H9 (cell line): ENCODE measurements around the gene SH3BP5L. TPM values are rescaled to one million over a fixed set of nuclear protein-coding genes. Genes with fewer than 3 reads are reported as not detected.

Source experiments
- DNase-seq: peaks from one replicate; pipeline ENCODE4 v3.0.0-alpha.2; 2017
- H2AFZ ChIP-seq: one replicate; pipeline ENCODE4 v1.6.1; 2013; ENCODE audit warnings: mild to moderate bottlenecking, low read length, control low read depth, moderate library complexity
- H2AK5ac ChIP-seq: 2 replicates; pipeline ENCODE4 v1.6.1; 2013; ENCODE audit warnings: low read length, control low read depth, mixed read lengths; ENCODE audit not compliant: insufficient read length
- H2BK120ac ChIP-seq: one replicate; pipeline ENCODE4 v1.6.1; 2013; ENCODE audit warnings: low read depth, mild to moderate bottlenecking, low read length, control low read depth, inconsistent platforms; ENCODE audit not compliant: poor library complexity, severe bottlenecking
- H2BK12ac ChIP-seq: 2 replicates; pipeline ENCODE4 v1.6.1; 2013; ENCODE audit warnings: low read length, control low read depth, mixed read lengths, low read depth; ENCODE audit not compliant: insufficient read length
- H2BK15ac ChIP-seq: 2 replicates; pipeline ENCODE4 v1.6.1; 2013; ENCODE audit warnings: low read depth, low read length, control low read depth
- H2BK20ac ChIP-seq: one replicate; pipeline ENCODE4 v1.6.1; 2013; ENCODE audit warnings: low read depth, mild to moderate bottlenecking, low read length, control low read depth, inconsistent platforms; ENCODE audit not compliant: poor library complexity, severe bottlenecking
- H2BK5ac ChIP-seq: 2 replicates; pipeline ENCODE4 v1.6.1; 2013; ENCODE audit warnings: low read length, control low read depth, mixed read lengths; ENCODE audit not compliant: insufficient read length
- H3K14ac ChIP-seq: 2 replicates; pipeline ENCODE4 v1.6.1; 2013; ENCODE audit warnings: low read length, control low read depth; ENCODE audit not compliant: insufficient read depth
- H3K18ac ChIP-seq: 2 replicates; pipeline ENCODE4 v1.6.1; 2013; ENCODE audit warnings: low read depth, mild to moderate bottlenecking, mixed read lengths, low read length, control low read depth; ENCODE audit not compliant: insufficient read length
- H3K23ac ChIP-seq: 2 replicates; pipeline ENCODE4 v1.6.1; 2013; ENCODE audit warnings: low read length, control low read depth, mixed read lengths, low read depth; ENCODE audit not compliant: insufficient read length
- H3K23me2 ChIP-seq: 2 replicates; pipeline ENCODE4 v1.6.1; 2013; ENCODE audit warnings: low read depth, mild to moderate bottlenecking, mixed read lengths, low read length, control low read depth; ENCODE audit not compliant: insufficient read length, poor library complexity, severe bottlenecking
- H3K27ac ChIP-seq: 2 replicates; pipeline ENCODE4 v1.5.1; 2013; ENCODE audit warnings: low read length, control low read depth, mixed read lengths, low read depth; ENCODE audit not compliant: insufficient read length
- H3K27me3 ChIP-seq: 2 replicates; pipeline ENCODE4 v1.6.1; 2013; ENCODE audit warnings: low read length, control low read depth, inconsistent platforms; ENCODE audit not compliant: insufficient read depth
- H3K4ac ChIP-seq: 2 replicates; pipeline ENCODE4 v1.6.1; 2013; ENCODE audit warnings: low read depth, mild to moderate bottlenecking, control low read depth, inconsistent platforms, low read length, moderate library complexity
- H3K4me1 ChIP-seq: 2 replicates; pipeline ENCODE4 v1.6.1; 2013; ENCODE audit warnings: low read length, control low read depth, inconsistent platforms; ENCODE audit not compliant: insufficient read depth
- H3K4me2 ChIP-seq: 2 replicates; pipeline ENCODE4 v1.6.1; 2013; ENCODE audit warnings: low read length, control low read depth, mixed read lengths; ENCODE audit not compliant: insufficient read length, insufficient read depth
- H3K56ac ChIP-seq: 2 replicates; pipeline ENCODE4 v1.6.1; 2013; ENCODE audit warnings: low read depth, mild to moderate bottlenecking, mixed read lengths, low read length, control low read depth; ENCODE audit not compliant: insufficient read length
- H3K79me1 ChIP-seq: 2 replicates; pipeline ENCODE4 v1.6.1; 2013; ENCODE audit warnings: low read depth, mild to moderate bottlenecking, moderate library complexity, low read length, control low read depth, inconsistent platforms; ENCODE audit not compliant: insufficient read depth, poor library complexity, severe bottlenecking
- H3K79me2 ChIP-seq: 2 replicates; pipeline ENCODE4 v1.6.1; 2013; ENCODE audit warnings: low read length, control low read depth, inconsistent platforms; ENCODE audit not compliant: insufficient read depth
- H3K9ac ChIP-seq: 2 replicates; pipeline ENCODE4 v1.6.1; 2013; ENCODE audit warnings: low read length, control low read depth, mixed read lengths; ENCODE audit not compliant: insufficient read length; ENCODE audit errors: extremely low read depth
- H3K9me3 ChIP-seq: one replicate; pipeline ENCODE4 v1.6.1; 2013; ENCODE audit warnings: low read depth, low read length, inconsistent platforms; ENCODE audit not compliant: control insufficient read depth
- H3T11ph ChIP-seq: one replicate; pipeline ENCODE4 v1.6.1; 2013; ENCODE audit warnings: mild to moderate bottlenecking, low read length, control low read depth, inconsistent platforms
- H4K20me1 ChIP-seq: one replicate; pipeline ENCODE4 v1.6.1; 2013; ENCODE audit not compliant: control insufficient read depth, insufficient read length, insufficient read depth
- H4K5ac ChIP-seq: 2 replicates; pipeline ENCODE4 v1.6.1; 2013; ENCODE audit warnings: low read depth, mild to moderate bottlenecking, mixed read lengths, low read length, control low read depth; ENCODE audit not compliant: insufficient read length
- H4K8ac ChIP-seq: replicated peaks from 2 replicates; pipeline ENCODE4 v1.6.1; 2013; ENCODE audit warnings: low read length, control low read depth, mixed read lengths, low read depth; ENCODE audit not compliant: insufficient read length
- H4K91ac ChIP-seq: 2 replicates; pipeline ENCODE4 v1.6.1; 2013; ENCODE audit warnings: low read depth, mild to moderate bottlenecking, moderate library complexity, mixed read lengths, low read length, control low read depth; ENCODE audit not compliant: insufficient read length
- H3K27ac Mint-ChIP-seq, 3 experiments: 2 replicates in 2 of 3; 3 replicates in 1 of 3; pipeline ENCODE4 v1.8.0; 2020 to 2021; ENCODE audit warnings: mixed read lengths in 3 of 3, mild to moderate bottlenecking in 1 of 3, moderate library complexity in 1 of 3
- H3K27me3 Mint-ChIP-seq: 2 replicates; pipeline ENCODE4 v1.8.0; 2021; ENCODE audit warnings: low read depth, mild to moderate bottlenecking, moderate library complexity, mixed read lengths
- H3K36me3 Mint-ChIP-seq, 3 experiments: 2 replicates in 2 of 3; 3 replicates in 1 of 3; pipeline ENCODE4 v1.8.0; 2020 to 2021; ENCODE audit warnings: low read depth in 3 of 3, mixed read lengths in 3 of 3; ENCODE audit not compliant: insufficient read depth in 1 of 3
- H3K4me1 Mint-ChIP-seq, 2 experiments: 2 replicates each; pipeline ENCODE4 v1.8.0; 2020; ENCODE audit warnings: mixed read lengths in 2 of 2
- H3K4me3 Mint-ChIP-seq, 2 experiments: 2 replicates in 1 of 2; 3 replicates in 1 of 2; pipeline ENCODE4 v1.8.0; 2020 to 2021; ENCODE audit warnings: mild to moderate bottlenecking in 2 of 2, mixed read lengths in 2 of 2, moderate library complexity in 1 of 2
- H3K9me3 Mint-ChIP-seq, 2 experiments: 2 replicates in 1 of 2; 3 replicates in 1 of 2; pipeline ENCODE4 v1.8.0; 2020; ENCODE audit warnings: mild to moderate bottlenecking in 2 of 2, mixed read lengths in 2 of 2, moderate library complexity in 1 of 2
- CTCF ChIP-seq: fragments of 200-600 bp; sonication (generic); conservative IDR thresholded peaks from 3 replicates; pipeline ENCODE4 v1.8.0; 2021; ENCODE audit warnings: antibody characterized with exemption, mild to moderate bottlenecking
- WGBS: extraction: QIAGEN DNeasy Blood & Tissue Kit; methylation state at CpG from one replicate; pipeline ENCODE4 v1.1.7; 2013; ENCODE audit warnings: missing lambda C conversion rate, low lambda C conversion rate, mixed read lengths; ENCODE audit not compliant: insufficient read length; ENCODE audit errors: extremely low coverage; 5-methylcytosine and 5-hydroxymethylcytosine counted together
- total RNA-seq: library from RNA; stranded (reverse); gene quantifications from 2 replicates; pipeline ENCODE4 v1.2.1, GENCODE V29; 2021

SH3BP5L gene
- total RNA-seq, 1 experiment from 2014 or later, result 27.6 TPM

- no peak overlapping the region for H3T11ph ChIP-seq
- no peak overlapping the region for H3K27ac Mint-ChIP-seq
- H2BK120ac ChIP-seq, result no peak overlapping the region
- WGBS, result no CpG with 5 or more reads among the region's 3 CpGs
- peaks cover 3% of the 10 kb centered on the region for H3K27me3 Mint-ChIP-seq
- no peak overlapping the region for H2BK15ac ChIP-seq
- H3K56ac ChIP-seq, result no peak overlapping the region
- H2BK5ac ChIP-seq, result no peak overlapping the region
- no peak overlapping the region for H3K4me2 ChIP-seq
- H3K18ac ChIP-seq, result no peak overlapping the region
- no peak overlapping the region for H2AFZ ChIP-seq
- H3K4me1 Mint-ChIP-seq, result no peaks in the 10 kb centered on the region
- no peak overlapping the region for H2BK12ac ChIP-seq
- H3K4ac ChIP-seq, result no peak overlapping the region
- no peak overlapping the region for H2BK20ac ChIP-seq
- H3K79me1 ChIP-seq, result no peaks in the 10 kb centered on the region
- H3K4me1 ChIP-seq, result no peaks in the 10 kb centered on the region
- no peaks in the 10 kb centered on the region for H4K20me1 ChIP-seq
- no peaks in the 10 kb centered on the region for H3K23me2 ChIP-seq
- no peaks in the 10 kb centered on the region for H3K27me3 ChIP-seq
- no peak overlapping the region for H4K8ac ChIP-seq
- peaks cover 0 to 16% (median under 1%) of the 10 kb centered on the region in 3 experiments; a peak in 3 of 7 replicates for H3K36me3 Mint-ChIP-seq
- H4K5ac ChIP-seq, result no peak overlapping the region
- no peak overlapping the region for H3K27ac ChIP-seq
- no peaks in the 10 kb centered on the region for H3K79me2 ChIP-seq
- no peak for TF ChIP-seq CTCF
- H2AK5ac ChIP-seq, result no peak overlapping the region
- no peak overlapping the region for H3K23ac ChIP-seq
- no peak overlapping the region for H4K91ac ChIP-seq
- H3K14ac ChIP-seq, result no peak overlapping the region
- no peak for DNase-seq
- H3K9ac ChIP-seq, result no peak overlapping the region
- peaks cover 87% of the 10 kb centered on the region for H3K9me3 ChIP-seq
- H3K9me3 Mint-ChIP-seq, result peaks cover 84 to 93% of the 10 kb centered on the region in 2 experiments
- H3K4me3 Mint-ChIP-seq, result no peak overlapping the region
Observed at GRCh38 chr1:248788327-248788726, 37.4 kb downstream of the SH3BP5L start.
